ENCODE measurements around the gene DNM1L. TPM values are rescaled to one million over a fixed set of nuclear protein-coding genes. Genes with fewer than 3 reads are reported as not detected.

Gene DNM1L
- total RNA-seq, 4 donors from 2014 or later = 32.8 to 83.4 (median 35.9) TPM

GRCh38 chr12:32681272-32681671, 2.2 kb downstream of the DNM1L start:
- Histone ChIP-seq H3K4me3 (no peak overlapping the region), H3K4me1 (peaks cover 22% of the 10 kb centered on the region), H3K9me3 (no peaks in the 10 kb centered on the region), H3K27me3 (no peaks in the 10 kb centered on the region), H3K36me3 (peaks cover 3% of the 10 kb centered on the region), H3K27ac (no peak overlapping the region)
- 92% methylated on average over 11 of the region's 11 CpGs for WGBS
- DNase-seq (ENCODE audit: low spot score in 2 of 2) = no peak
- TF ChIP-seq POLR2AphosphoS5 (IDR thresholded peaks at IDR 0.05) = no peak

DNA sequence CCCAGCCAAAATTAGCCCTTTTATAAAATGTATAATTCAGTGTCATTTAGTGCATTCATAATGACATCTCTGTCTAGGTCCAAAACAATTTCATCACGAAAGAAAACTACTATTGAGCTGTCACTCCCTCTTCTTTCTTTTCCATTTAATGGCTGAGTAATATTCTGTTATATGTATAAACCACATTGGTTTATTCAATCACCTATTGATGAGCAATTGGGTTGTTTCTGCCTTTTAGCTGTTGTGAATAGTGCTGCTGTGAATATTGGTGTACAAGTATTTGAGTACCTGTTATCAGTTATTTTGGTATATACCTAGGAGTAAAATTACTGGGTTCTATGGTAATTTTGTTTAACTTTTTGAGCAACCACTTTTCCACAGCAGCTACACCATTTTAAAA, 7.2 kb downstream of the DNM1L start:
- Histone ChIP-seq H3K4me1 (peaks cover 4% of the 10 kb centered on the region), H3K4me3 (no peak overlapping the region), H3K27me3 (no peaks in the 10 kb centered on the region), H3K9me3 (no peaks in the 10 kb centered on the region), H3K36me3 (peaks cover 3% of the 10 kb centered on the region), H3K27ac (no peak overlapping the region)
- no peak for TF ChIP-seq POLR2A (IDR thresholded peaks at IDR 0.05)
- TF ChIP-seq POLR2AphosphoS5 (IDR thresholded peaks at IDR 0.05) = no peak
- no peak for TF ChIP-seq EP300 (IDR thresholded peaks at IDR 0.05)
- TF ChIP-seq, protein P1, sequence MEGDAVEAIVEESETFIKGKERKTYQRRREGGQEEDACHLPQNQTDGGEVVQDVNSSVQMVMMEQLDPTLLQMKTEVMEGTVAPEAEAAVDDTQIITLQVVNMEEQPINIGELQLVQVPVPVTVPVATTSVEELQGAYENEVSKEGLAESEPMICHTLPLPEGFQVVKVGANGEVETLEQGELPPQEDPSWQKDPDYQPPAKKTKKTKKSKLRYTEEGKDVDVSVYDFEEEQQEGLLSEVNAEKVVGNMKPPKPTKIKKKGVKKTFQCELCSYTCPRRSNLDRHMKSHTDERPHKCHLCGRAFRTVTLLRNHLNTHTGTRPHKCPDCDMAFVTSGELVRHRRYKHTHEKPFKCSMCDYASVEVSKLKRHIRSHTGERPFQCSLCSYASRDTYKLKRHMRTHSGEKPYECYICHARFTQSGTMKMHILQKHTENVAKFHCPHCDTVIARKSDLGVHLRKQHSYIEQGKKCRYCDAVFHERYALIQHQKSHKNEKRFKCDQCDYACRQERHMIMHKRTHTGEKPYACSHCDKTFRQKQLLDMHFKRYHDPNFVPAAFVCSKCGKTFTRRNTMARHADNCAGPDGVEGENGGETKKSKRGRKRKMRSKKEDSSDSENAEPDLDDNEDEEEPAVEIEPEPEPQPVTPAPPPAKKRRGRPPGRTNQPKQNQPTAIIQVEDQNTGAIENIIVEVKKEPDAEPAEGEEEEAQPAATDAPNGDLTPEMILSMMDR (IDR thresholded peaks at IDR 0.05) = no peak
- WGBS = 91% methylated on average over 1 of the region's 1 CpG
- no peak for DNase-seq (ENCODE audit: low spot score in 2 of 2)

GRCh38 chr12:32688786-32689185, 9.7 kb downstream of the DNM1L start:
- TF ChIP-seq EP300 (IDR thresholded peaks at IDR 0.05) (no peak), POLR2A (IDR thresholded peaks at IDR 0.05) (no peak), POLR2AphosphoS5 (IDR thresholded peaks at IDR 0.05) (no peak)
- TF ChIP-seq, protein P1 (IDR thresholded peaks at IDR 0.05) = no peak
- H3K9me3 ChIP-seq = no peaks in the 10 kb centered on the region
- no peak for DNase-seq (ENCODE audit: low spot score in 2 of 2)
- H3K4me1 ChIP-seq = no peaks in the 10 kb centered on the region
- no peak overlapping the region for H3K4me3 ChIP-seq
- H3K27me3 ChIP-seq = no peaks in the 10 kb centered on the region
- peaks cover 3% of the 10 kb centered on the region for H3K36me3 ChIP-seq
- no peak overlapping the region for H3K27ac ChIP-seq

DNA sequence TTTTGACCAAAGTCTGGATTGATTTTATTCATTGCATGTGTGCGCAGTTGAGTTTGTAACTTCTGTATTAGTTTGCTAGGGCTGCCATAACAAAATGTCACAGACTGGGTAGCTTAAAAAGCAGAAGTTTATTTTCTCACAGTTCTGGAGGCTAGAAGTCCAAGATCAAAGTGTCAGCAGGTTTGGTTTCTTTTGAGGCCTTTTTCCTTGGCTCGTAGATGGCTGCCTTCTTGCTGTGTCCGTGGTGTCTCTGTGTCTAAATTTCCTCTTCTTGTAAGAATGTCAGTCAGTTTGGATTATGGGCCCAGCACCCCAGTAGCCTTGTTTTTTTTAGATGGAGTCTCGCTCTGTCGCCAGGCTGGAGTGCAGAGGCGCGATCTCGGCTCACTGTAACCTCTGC, 11.8 kb downstream of the DNM1L start:
- Histone ChIP-seq H3K27ac (no peak overlapping the region), H3K36me3 (no peaks in the 10 kb centered on the region), H3K4me3 (no peak overlapping the region), H3K4me1 (no peaks in the 10 kb centered on the region), H3K27me3 (no peaks in the 10 kb centered on the region), H3K9me3 (no peaks in the 10 kb centered on the region)
- 98% methylated on average over 8 of the region's 8 CpGs for WGBS
- no peak for TF ChIP-seq POLR2A (IDR thresholded peaks at IDR 0.05)
- TF ChIP-seq, protein P1 (IDR thresholded peaks at IDR 0.05) = no peak
- DNase-seq (ENCODE audit: low spot score in 2 of 2) = no peak

DNA sequence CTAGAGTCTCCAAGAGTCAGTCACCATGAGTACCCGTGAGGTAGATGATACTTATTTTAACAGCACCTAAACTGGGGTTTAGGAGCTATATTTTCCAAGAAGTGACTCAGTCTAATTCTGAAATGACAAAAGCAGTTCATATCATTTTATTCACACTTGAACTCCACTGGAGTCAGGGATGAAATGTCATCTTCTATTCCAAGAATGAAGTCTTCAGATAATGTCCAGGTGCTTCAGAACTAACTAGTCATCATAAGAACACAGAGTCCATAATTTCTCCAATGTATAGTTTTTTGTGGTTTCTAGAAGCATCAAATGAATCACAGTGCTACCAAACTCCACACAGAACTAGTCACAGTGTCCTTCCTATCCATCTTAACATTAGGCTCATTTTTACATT, 13.3 kb downstream of the DNM1L start:
- Histone ChIP-seq H3K36me3 (no peaks in the 10 kb centered on the region), H3K4me1 (no peaks in the 10 kb centered on the region), H3K9me3 (no peaks in the 10 kb centered on the region), H3K27me3 (no peaks in the 10 kb centered on the region), H3K4me3 (no peak overlapping the region), H3K27ac (no peak overlapping the region)
- 88% methylated on average over 1 of the region's 1 CpG for WGBS
- no peak for DNase-seq (ENCODE audit: low spot score in 2 of 2)
- TF ChIP-seq POLR2AphosphoS5 (IDR thresholded peaks at IDR 0.05) (no peak), EP300 (IDR thresholded peaks at IDR 0.05) (no peak), POLR2A (IDR thresholded peaks at IDR 0.05) (no peak)
- TF ChIP-seq, protein P1 (IDR thresholded peaks at IDR 0.05) = no peak

DNA sequence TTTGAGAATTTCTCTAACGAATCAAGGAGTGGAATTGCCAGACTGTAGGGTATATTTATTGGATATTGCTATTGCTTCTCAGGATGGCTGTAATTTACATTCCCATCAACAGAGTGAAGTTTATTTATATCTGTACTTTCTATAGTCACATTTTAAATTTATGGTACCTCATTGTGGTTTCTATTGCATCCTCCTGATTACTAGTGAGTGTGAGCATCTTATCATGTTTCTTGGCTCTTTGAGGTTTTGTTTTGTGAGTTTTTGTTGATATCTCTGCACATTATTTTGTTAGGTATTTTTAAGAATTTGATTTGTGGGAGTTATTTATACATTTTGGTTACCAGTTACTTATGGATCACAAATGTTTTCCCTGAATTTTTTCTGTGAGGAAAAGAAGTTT, 13.9 kb downstream of the DNM1L start:
- H3K27me3 ChIP-seq = no peaks in the 10 kb centered on the region
- no peaks in the 10 kb centered on the region for H3K4me1 ChIP-seq
- no peaks in the 10 kb centered on the region for H3K9me3 ChIP-seq
- H3K27ac ChIP-seq = no peak overlapping the region
- 82% methylated on average over 1 of the region's 1 CpG for WGBS
- no peak overlapping the region for H3K4me3 ChIP-seq
- no peak for DNase-seq (ENCODE audit: low spot score in 2 of 2)
- H3K36me3 ChIP-seq = no peaks in the 10 kb centered on the region
- TF ChIP-seq POLR2AphosphoS5 (IDR thresholded peaks at IDR 0.05) = no peak
- no peak for TF ChIP-seq EP300 (IDR thresholded peaks at IDR 0.05)
- TF ChIP-seq POLR2A (IDR thresholded peaks at IDR 0.05) = no peak
- TF ChIP-seq, protein P1 (IDR thresholded peaks at IDR 0.05) = no peak
